Left ventricle myocardium inferior (tissue), 1 donor: ENCODE measurements around the gene KCNH4. TPM values are rescaled to one million over a fixed set of nuclear protein-coding genes. Genes with fewer than 3 reads are reported as not detected.

ENCODE experiments used
- DNase-seq: peaks from one replicate; pipeline ENCODE4 v3.0.0-alpha.2; 2020
- H3K27ac ChIP-seq: fragments of 200-600 bp; replicated peaks from 2 replicates; pipeline ENCODE4 v1.8.0; 2021
- H3K27me3 ChIP-seq: fragments of 200-600 bp; 2 replicates; pipeline ENCODE4 v1.8.0; 2021; ENCODE audit warnings: low read depth
- H3K36me3 ChIP-seq: fragments of 200-600 bp; 2 replicates; pipeline ENCODE4 v1.8.0; 2021
- H3K4me1 ChIP-seq: fragments of 200-600 bp; 2 replicates; pipeline ENCODE4 v1.8.0; 2021
- H3K4me3 ChIP-seq: fragments of 200-600 bp; 2 replicates; pipeline ENCODE4 v1.8.0; 2021; ENCODE audit warnings: mild to moderate bottlenecking, moderate library complexity
- H3K9me3 ChIP-seq: fragments of 200-600 bp; replicated peaks from 2 replicates; pipeline ENCODE4 v1.8.0; 2021
- CTCF ChIP-seq: fragments of 200-600 bp; IDR thresholded peaks from 2 replicates; pipeline ENCODE4 v1.8.0; 2021; ENCODE audit warnings: antibody characterized with exemption, mild to moderate bottlenecking, borderline replicate concordance
- intact Hi-C: fragments of 100-400 bp; cut with micrococcal nuclease; formaldehyde crosslinking; loops from one replicate; pipeline ENCODE4 v1.11.0; 2022
- total RNA-seq: library from RNA; stranded (reverse); fragmentation: NEBNext Ultra II Directional; extraction: Animal tissue kit (Norgen Biotek cat#: 25700); gene quantifications from one replicate; pipeline ENCODE4 v1.2.1, GENCODE V29; 2021
- donor health status: DM: no; HTN: yes; CAD: no; lungs with severe emphysema.

Gene KCNH4
- total RNA-seq, 1 donor from 2014 or later: 0.16 TPM

DNA sequence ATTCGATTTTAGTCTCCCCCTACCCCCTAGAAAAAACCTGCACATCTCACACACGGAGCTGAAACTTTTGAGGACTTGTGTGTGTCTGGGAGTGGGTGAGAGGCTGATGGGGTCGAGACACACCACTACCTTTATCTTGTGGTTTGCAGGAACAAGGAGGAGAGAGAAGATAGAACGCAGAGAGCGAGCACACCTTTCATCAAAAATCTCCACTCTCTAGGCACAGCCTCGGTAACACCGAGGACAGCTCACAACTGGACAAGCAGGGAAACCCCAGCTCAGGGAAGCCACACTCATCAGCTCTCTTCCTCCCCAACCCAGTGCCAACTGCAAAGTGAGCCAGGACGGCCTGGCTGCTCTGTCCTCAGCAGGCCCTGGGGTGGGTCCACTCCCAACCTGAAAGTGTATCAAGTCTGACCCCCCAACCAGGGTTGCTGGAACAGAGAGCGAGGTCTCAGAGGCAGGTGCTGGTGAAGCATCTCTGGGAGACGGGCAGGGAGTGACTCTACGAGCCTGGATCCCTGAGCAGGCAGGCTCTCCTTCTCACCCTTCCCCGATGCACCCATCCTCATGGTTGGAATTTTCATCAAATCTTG is 18.6 kb upstream of the KCNH4 start:
- TF ChIP-seq CTCF: no peak
- H3K4me1 ChIP-seq: peaks cover 24% of the 10 kb centered on the region
- H3K9me3 ChIP-seq: no peaks in the 10 kb centered on the region
- no peaks in the 10 kb centered on the region for H3K27me3 ChIP-seq
- H3K27ac ChIP-seq: peak overlapping the region; percentile 5
- peaks cover 39% of the 10 kb centered on the region for H3K36me3 ChIP-seq
- no peak overlapping the region for H3K4me3 ChIP-seq
- intact Hi-C loops: no loop called here
- no peak for DNase-seq

- peaks cover 33% of the 10 kb centered on the region for H3K36me3 ChIP-seq
- no peak for DNase-seq
- intact Hi-C loops: no loop called here
- H3K4me1 ChIP-seq: peaks cover 27% of the 10 kb centered on the region
- no peaks in the 10 kb centered on the region for H3K27me3 ChIP-seq
- no peak for TF ChIP-seq CTCF
- peak overlapping the region; percentile 5 for H3K27ac ChIP-seq
- H3K4me3 ChIP-seq: no peak overlapping the region
- no peaks in the 10 kb centered on the region for H3K9me3 ChIP-seq
Observed at GRCh38 chr17:42198897-42199296, 18.0 kb upstream of the KCNH4 start.

GRCh38 chr17:42197564-42198156 is 16.7 kb upstream of the KCNH4 start:
- Histone ChIP-seq H3K4me1 (peaks cover 39% of the 10 kb centered on the region), H3K27me3 (no peaks in the 10 kb centered on the region), H3K4me3 (no peak overlapping the region), H3K36me3 (peaks cover 21% of the 10 kb centered on the region), H3K9me3 (no peaks in the 10 kb centered on the region), H3K27ac (no peak overlapping the region)
- intact Hi-C loops: no loop called here
- DNase-seq: no peak
- TF ChIP-seq CTCF: no peak

DNA sequence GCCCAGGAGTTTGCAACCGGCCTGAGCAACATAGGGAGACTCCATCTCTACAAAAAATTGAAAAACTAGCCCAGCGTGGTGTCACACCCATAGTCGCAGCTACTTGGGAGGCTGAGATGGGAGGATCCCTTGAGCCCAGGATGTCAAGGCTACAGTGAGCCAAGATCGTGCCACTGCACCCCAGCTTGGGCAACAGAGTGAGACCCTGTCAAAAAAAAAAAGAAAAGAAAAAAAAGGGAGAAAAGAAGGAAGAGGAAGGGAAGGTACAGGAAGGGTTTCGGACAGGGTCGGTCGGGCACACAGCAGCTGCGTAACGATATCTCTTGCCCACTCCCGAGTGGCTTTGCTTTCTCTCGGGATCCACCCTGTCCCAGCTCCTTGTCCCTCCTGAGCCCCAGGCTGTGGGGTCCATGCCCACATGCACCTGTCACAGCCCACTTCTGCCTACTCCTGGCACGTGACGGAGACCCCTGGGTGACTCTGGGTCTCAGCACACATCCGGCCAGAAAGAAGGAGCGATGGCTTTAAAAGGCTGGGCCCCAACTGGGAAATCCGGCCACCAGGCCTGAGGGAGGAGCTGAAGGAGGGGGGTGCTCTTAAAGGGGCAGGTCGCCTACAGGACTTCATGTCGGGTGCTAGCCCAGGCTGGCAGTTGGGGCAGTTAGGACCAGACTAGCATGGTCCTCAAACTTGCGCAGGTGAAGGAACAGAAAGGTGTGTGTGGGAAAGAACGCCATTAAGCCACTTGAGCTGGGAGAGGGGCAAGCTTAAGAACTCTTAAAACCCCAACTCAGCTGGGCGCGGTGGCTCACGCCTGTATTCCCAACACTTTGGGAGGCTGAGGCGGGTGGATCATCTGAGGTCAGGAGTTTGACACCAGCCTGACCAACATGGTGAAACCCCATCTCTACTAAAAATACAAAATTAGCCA is 13.3 kb upstream of the KCNH4 start, which contains the start of gene GHDC:
GHDC (minus strand) TSS at position 526 of the 931 bp plus-strand sequence. CDS start 913 bp downstream, outside the sequence.
- DNase-seq: peak; percentile 84
- intact Hi-C loops: no loop called here

More for the DNA sequence above, 13.3 kb upstream of the KCNH4 start, which contains the start of gene GHDC:
- Histone ChIP-seq H3K4me1 (peaks cover 24% of the 10 kb centered on the region), H3K9me3 (no peaks in the 10 kb centered on the region), H3K36me3 (no peaks in the 10 kb centered on the region), H3K27ac (peak within 1 kb of the TSS; percentile 84), H3K4me3 (peak within 1 kb of the TSS; percentile 70), H3K27me3 (no peaks in the 10 kb centered on the region)
- no peak for TF ChIP-seq CTCF
